Fibroblast of mammary gland (primary cell): ENCODE results near the gene WDFY3.
"Not testable (repeated sequence)": the region's sequence is repeated elsewhere in the genome, so short reads cannot be mapped to it uniquely, and the experiment has no call there.

ENCODE experiments used
- DNase-seq: peaks from one replicate; pipeline ENCODE4 v3.0.0-alpha.2; 2010; ENCODE audit warnings: low read depth
- H3K4me3 ChIP-seq: 2 replicates; pipeline ENCODE4 v1.5.1; 2011; ENCODE audit warnings: low read depth, mild to moderate bottlenecking, low read length, moderate library complexity; ENCODE audit not compliant: control insufficient read depth
- TF ChIP-seq, protein P1 (sequence below): conservative IDR thresholded peaks from 2 replicates; pipeline ENCODE4 v1.5.1; 2011; ENCODE audit warnings: low read depth, low read length, inconsistent platforms; ENCODE audit not compliant: control insufficient read depth, insufficient read depth

WDFY3 gene

DNA sequence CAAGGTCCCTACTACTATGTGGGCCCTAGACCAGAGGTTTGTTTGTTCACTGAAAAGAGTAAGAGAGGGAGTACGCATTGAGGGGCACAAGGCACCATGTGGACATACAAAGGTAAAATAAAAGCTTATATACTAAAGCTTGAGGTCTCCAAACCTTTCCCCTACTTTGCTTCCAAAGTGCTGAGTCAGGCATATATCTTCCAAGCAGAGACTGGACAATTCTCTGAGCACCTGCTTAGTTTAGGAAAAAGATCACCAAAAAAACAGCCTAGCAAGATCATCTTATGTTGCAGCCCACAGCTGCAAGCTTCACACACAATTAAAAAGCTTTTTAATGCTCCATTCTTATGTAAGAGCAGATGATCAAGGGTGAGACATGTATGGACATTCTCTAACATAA, 119.5 kb downstream of the WDFY3 start:
- H3K4me3 ChIP-seq, result no peak overlapping the region
- DNase-seq, result no peak
- TF ChIP-seq, protein P1, sequence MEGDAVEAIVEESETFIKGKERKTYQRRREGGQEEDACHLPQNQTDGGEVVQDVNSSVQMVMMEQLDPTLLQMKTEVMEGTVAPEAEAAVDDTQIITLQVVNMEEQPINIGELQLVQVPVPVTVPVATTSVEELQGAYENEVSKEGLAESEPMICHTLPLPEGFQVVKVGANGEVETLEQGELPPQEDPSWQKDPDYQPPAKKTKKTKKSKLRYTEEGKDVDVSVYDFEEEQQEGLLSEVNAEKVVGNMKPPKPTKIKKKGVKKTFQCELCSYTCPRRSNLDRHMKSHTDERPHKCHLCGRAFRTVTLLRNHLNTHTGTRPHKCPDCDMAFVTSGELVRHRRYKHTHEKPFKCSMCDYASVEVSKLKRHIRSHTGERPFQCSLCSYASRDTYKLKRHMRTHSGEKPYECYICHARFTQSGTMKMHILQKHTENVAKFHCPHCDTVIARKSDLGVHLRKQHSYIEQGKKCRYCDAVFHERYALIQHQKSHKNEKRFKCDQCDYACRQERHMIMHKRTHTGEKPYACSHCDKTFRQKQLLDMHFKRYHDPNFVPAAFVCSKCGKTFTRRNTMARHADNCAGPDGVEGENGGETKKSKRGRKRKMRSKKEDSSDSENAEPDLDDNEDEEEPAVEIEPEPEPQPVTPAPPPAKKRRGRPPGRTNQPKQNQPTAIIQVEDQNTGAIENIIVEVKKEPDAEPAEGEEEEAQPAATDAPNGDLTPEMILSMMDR, result no peak

DNA sequence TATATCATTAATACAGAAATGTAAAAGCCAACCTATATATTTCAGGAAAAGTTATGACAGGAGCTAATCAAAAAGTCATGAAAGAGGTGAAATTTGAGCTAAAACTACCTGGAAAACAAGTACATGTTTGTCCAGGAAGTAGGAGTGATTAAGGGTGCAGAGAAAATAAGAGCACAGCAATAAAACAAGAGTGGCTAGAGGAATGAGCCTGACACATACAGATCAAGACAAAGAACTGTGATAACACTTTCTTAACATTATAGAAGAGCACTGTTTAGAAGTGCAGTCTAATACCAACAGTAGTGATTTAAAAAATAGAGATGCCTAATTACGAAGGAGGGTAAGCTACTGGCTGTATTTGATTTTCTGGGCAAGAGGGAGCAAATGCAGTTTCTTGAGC, 125.1 kb downstream of the WDFY3 start:
- TF ChIP-seq, protein P1, result no peak
- H3K4me3 ChIP-seq, result no peak overlapping the region
- no peak for DNase-seq

GRCh38 chr4:84837751-84838150, 128.7 kb downstream of the WDFY3 start:
- no peak overlapping the region for H3K4me3 ChIP-seq
- no peak for DNase-seq
- TF ChIP-seq, protein P1, result no peak

DNA sequence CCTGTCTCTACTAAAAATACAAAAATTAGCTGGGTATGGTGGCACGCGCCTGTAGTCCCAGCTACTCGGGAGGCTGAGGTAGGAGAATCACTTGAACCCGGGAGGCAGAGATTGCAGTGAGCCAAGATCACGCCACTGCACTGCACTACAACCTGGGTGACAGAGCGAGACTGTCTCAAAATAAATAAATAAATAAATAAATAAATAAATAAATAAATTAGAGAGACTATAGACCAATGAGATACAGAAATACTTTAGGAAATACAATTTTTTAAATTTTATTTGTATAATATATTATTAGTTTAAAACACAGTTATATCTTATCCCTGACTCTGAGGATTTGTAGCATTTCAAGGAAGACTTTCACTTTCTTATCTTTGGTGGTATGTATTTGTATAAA, 136.9 kb downstream of the WDFY3 start:
- H3K4me3 ChIP-seq, DNase-seq: not testable (repeated sequence)

DNA sequence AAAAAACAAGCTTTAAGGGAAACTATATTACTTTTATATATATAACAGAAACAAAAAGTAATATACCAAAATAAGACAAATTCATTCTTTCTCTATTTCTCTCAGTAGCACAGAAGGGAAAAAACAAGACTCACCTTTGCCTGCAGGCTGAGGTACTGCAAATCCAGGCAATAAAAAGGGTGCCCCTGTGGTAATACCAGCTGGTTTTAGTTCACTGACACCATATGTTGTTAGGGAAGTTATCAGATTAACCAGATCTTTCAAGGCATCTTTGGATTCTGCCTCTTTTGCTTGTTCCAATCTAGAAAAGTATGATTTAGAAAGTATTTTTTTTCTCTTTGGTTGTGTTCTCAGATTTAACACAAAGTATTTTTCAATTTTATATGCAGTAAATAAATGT, 139.8 kb downstream of the WDFY3 start:
- no peak overlapping the region for H3K4me3 ChIP-seq
- no peak for DNase-seq
- TF ChIP-seq, protein P1, result no peak

- TF ChIP-seq, protein P1, result no peak
- no peak overlapping the region for H3K4me3 ChIP-seq
- DNase-seq, result no peak
Measured at GRCh38 chr4:84825701-84826341, 140.7 kb downstream of the WDFY3 start.

- no peak overlapping the region for H3K4me3 ChIP-seq
- DNase-seq, result no peak
- TF ChIP-seq, protein P1, result no peak
Measured at GRCh38 chr4:84821064-84821463, 145.4 kb downstream of the WDFY3 start.
